8988T (cell line): ENCODE measurements around the gene COX7A2L.
"Not testable (repeated sequence)": the region's sequence is repeated elsewhere in the genome, so short reads cannot be mapped to it uniquely, and the experiment has no call there.

ENCODE experiments used
- DNase-seq: peaks from one replicate; pipeline ENCODE4 v3.0.0; 2011

The COX7A2L gene

GRCh38 chr2:42366411-42366810 is 5.4 kb upstream of the COX7A2L start:
- no peak for DNase-seq

DNA sequence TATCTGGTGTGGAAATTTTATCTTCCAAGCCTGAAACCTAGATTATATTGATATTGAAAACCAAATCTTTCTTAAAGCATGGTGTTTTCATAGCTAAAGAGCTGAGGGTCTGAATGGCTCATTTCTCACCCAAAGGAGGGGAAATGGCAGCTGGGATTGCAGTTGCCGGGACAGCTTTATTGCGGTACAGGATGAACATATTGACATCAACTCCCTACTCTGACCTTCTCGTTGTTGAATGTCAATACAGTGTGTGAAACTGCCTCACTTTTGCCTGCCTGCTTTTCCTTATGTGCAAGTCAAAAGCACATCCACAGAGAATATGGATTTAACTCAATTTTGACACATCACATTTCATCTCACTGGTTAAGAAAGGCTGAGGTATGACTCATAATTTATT is 3.6 kb upstream of the COX7A2L start:
- no peak for DNase-seq

GRCh38 chr2:42363413-42363812 is 2.4 kb upstream of the COX7A2L start:
- DNase-seq, result no peak

- DNase-seq, result no peak
Measured at GRCh38 chr2:42361728-42362283, 789 bp upstream of the COX7A2L start.

DNA sequence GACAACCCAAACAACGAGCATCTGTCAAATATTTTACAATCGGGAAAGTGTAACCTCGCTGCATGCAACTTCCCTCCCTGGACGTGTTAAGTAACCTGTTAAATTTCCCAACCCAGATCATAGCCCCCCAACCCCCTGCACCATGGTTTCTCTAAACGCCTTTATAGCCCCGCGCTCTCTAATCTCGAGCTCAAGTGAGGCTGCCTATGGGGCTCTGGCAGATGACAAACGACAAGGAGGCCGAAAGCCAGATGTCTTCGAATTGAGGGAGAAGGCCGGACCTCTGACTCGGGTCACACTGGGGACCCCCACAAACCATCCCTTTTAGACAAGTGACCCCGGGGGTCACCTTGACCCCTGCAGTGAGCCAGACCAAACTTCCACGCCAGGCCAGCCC is 526 bp downstream of the COX7A2L start:
- DNase-seq, result no peak

DNA sequence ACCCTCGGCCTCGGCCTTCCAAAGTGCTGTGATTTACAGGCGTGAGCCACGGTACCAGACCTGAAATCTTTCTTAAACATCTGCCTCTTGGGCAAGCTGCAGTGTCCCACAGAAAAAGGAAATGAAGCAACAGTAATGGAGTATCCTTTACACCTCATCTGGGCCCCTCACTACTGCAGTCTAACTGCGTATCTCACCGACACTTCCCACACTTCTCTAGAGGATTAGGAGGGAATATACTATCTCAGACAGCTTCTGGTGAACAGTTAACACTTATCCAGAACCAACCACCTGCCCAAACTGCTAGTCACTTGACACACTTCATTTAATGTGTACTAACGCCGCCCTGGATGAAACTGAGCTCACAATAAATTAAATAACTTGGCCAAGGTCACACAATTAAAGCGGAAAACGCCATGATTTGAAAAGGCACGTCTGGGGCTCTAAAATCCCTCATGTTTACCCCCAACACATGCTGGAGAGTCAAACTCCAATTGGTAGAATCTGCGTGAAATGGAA is 993 bp downstream of the COX7A2L start:
- DNase-seq, result no peak

DNA sequence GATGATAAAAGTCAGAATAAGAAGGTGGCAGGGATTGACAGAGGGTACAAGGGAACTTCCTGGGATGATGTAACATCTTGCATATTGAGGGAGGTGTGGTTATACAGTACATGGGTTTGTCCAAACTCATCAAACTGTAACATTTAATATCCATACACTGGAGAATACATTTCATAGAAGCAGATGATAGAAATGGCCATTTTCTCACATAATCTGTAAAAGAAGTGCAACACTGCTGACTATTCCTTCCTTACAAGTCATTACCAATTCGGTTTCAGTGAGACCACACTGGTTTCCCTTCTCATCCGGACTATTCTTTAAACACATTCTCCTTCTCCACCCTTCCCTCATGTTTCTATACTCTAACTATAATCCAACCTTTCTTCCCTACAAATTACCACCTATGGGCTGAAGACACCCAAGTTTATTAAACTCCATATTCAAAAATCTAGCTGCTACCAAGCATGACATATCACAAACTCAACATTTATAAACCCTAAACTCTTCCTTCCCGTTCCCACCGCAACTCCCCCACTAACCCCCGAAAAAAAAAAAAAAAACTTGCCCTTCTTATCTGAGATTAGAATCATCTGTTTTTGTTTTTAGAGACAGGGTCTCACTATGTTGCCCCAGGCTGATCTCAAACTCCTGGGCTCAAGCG is 1.6 kb downstream of the COX7A2L start:
- DNase-seq, result no peak

GRCh38 chr2:42353792-42354429 is 7.1 kb downstream of the COX7A2L start:
- no peak for DNase-seq

DNA sequence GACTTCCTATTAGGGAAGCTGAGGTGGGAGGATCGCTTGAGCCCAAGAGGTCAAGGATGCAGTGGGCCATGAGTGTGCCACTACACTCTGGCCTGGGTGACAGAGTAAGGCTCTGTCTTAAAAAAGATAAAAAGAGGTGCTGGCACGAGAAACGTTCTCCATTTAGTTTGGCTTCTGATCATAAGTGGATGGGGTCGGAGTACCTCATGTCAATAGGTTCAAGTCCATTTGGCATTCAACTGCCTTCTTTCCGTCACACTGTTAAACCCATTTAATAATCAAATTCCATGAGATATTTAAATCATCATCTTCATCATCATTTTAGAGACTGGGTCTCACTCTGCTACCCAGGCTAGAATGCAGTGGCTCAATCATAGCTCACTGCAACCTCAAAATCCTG is 9.2 kb downstream of the COX7A2L start:
- no peak for DNase-seq

GRCh38 chr2:42350434-42351063 is 10.5 kb downstream of the COX7A2L start:
- no peak for DNase-seq

- no peak for DNase-seq
Measured at GRCh38 chr2:42348113-42348805, 12.8 kb downstream of the COX7A2L start.

- not testable (repeated sequence) for DNase-seq
Measured at GRCh38 chr2:42347518-42347917, 13.5 kb downstream of the COX7A2L start.

DNA sequence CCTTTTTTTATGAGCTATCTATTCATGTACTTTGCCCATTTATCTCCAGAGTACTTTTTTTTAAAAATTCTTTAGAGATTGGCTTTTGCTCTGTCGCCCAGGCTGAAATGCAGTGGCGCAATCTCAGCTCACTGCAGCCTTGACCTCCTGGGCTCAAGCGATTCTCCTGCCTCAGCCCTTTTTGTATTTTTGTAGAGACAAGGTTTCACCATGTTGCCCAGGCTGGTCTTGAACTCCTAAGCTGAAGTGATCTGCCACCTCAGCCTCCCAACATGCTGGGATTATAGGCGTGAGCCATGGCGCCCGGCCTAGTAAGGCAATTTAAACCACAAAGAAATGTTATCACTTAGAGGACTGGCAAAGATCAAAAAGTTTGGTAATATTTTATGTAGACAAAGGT is 14.2 kb downstream of the COX7A2L start:
- not testable (repeated sequence) for DNase-seq

DNA sequence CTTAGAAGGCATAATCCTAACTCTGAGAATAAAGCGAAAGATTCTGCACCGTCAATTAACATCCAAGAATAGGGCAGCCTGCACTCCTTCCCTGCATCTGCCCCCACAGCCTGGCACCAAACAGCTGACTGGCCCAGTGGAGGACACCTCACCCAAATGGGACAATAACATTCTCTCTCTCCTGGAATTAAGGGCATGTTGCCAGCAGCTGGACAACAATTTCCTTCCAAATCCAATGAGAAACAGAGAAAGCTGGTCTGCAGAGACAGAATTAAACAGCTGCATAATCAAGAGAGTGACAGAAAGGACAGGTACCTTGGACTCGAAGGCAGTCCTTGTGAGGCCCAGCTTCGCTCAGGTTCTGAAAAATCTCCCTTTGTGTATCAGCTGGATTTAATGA is 15.0 kb downstream of the COX7A2L start:
- no peak for DNase-seq

GRCh38 chr2:42342795-42343241 is 18.2 kb downstream of the COX7A2L start:
- no peak for DNase-seq

DNA sequence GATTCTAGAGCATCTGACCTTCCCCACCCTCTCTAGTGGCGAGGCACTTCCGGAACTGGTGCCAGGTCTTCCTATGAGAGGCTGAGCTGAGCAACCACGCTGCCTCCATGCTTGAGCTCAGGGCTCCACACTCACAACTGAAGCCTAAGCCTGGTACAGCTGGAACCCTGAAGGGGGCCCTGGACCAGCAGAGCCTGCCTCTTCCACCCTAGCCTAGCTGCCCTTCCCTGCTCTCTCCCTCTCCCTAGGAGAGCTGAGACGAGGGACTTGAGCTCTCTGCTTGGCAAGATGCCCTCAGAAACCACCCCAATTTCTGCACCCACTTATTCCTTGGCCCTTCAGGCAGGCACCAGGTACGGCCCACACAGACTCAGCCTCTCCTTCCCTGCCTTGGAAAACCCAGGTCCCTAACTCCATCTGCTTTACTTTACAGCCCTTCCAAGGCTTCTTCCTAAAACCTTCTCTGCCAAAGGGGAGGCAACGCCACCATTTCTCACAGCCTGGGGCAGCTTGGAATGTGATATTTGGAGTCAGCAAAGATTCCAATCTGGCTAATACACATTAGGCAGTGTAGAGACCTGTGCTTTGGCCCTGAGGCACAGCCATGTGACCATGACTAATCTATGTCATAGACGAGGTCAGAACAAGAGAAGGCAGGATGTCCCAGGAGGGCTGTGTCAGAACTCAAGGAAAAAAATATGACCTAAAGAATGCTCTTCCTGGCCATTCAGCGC is 18.8 kb downstream of the COX7A2L start:
- DNase-seq, result peak; percentile 31

DNA sequence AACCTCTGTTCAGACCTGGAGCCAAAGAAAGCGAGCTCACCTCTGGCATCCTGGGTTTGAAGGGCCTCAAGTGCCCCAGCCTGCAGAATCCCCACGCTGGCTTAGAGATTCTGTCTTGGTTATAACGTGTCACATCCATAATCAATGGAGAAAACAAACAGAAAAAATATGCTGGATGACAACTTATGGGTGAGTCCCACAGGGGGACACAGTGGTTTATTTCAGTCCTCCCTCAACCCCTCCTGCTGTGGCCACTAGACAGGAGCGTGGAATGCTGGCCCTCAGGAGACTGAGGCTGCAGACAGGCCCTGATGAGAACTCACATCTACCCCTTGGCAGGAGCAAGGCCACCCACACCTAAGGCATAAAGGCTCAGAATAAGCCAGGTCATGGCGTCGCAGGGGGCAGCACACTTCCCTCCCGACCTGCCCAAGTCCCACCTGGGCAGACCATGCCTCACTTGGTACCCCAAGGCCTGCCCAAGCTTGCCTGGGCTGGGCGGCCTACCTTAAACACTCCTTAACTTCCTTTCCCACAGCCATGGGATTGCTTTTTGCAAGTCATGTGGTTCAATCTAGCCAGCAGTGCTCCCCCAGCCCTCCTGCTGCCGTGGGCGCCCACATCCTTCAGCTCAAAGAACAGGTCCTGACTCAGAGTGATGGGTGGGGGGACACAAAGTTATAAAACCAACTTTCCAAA is 19.9 kb downstream of the COX7A2L start:
- DNase-seq, result no peak

- no peak for DNase-seq
Measured at GRCh38 chr2:42340045-42340937, 20.7 kb downstream of the COX7A2L start.

- DNase-seq, result no peak
Measured at GRCh38 chr2:42339191-42339912, 21.7 kb downstream of the COX7A2L start.
